ENCODE measurements around the gene TSHZ2.

TSHZ2 gene

DNA sequence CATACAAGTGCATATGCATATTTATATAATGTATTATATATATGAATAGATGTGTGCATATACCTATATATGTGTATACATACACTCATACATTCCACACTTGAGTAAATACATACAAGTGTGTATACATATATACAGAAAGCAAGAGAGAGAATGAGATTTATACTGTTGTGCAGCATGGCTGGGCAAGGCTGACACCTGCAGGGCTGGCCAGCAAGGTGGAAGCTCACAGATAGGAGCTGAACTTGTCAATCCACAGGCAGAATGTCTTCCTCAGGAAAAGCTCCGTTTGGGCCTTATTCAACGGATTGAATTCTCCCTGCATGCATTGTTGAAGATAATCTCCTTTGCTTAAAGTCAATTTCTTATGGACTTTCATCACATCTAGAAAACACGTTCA lies 364.7 kb downstream of the TSHZ2 start:
- Histone ChIP-seq H3K27me3 (ENCODE audit: insufficient read depth, low read depth) (no peaks in the 10 kb centered on the region), H3K4me3 (IDR thresholded peaks at IDR 0.05; ENCODE audit: insufficient read depth, low read depth, low read length) (no peak overlapping the region), H3K36me3 (ENCODE audit: insufficient read depth) (no peaks in the 10 kb centered on the region), H4K20me1 (ENCODE audit: insufficient read depth) (no peaks in the 10 kb centered on the region), H3K9ac (no peak overlapping the region), H2AFZ (ENCODE audit: low read depth) (no peak overlapping the region), H3K4me1 (ENCODE audit: low read depth, poor library complexity, severe bottlenecking) (no peaks in the 10 kb centered on the region), H3K79me2 (ENCODE audit: insufficient read depth, low read depth) (no peaks in the 10 kb centered on the region), H3K27ac (no peak overlapping the region), H3K4me2 (no peak overlapping the region)
- TF ChIP-seq, protein P1, sequence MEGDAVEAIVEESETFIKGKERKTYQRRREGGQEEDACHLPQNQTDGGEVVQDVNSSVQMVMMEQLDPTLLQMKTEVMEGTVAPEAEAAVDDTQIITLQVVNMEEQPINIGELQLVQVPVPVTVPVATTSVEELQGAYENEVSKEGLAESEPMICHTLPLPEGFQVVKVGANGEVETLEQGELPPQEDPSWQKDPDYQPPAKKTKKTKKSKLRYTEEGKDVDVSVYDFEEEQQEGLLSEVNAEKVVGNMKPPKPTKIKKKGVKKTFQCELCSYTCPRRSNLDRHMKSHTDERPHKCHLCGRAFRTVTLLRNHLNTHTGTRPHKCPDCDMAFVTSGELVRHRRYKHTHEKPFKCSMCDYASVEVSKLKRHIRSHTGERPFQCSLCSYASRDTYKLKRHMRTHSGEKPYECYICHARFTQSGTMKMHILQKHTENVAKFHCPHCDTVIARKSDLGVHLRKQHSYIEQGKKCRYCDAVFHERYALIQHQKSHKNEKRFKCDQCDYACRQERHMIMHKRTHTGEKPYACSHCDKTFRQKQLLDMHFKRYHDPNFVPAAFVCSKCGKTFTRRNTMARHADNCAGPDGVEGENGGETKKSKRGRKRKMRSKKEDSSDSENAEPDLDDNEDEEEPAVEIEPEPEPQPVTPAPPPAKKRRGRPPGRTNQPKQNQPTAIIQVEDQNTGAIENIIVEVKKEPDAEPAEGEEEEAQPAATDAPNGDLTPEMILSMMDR (conservative IDR thresholded peaks at IDR 0.05; ENCODE audit: low read depth, low read length) = no peak

DNA sequence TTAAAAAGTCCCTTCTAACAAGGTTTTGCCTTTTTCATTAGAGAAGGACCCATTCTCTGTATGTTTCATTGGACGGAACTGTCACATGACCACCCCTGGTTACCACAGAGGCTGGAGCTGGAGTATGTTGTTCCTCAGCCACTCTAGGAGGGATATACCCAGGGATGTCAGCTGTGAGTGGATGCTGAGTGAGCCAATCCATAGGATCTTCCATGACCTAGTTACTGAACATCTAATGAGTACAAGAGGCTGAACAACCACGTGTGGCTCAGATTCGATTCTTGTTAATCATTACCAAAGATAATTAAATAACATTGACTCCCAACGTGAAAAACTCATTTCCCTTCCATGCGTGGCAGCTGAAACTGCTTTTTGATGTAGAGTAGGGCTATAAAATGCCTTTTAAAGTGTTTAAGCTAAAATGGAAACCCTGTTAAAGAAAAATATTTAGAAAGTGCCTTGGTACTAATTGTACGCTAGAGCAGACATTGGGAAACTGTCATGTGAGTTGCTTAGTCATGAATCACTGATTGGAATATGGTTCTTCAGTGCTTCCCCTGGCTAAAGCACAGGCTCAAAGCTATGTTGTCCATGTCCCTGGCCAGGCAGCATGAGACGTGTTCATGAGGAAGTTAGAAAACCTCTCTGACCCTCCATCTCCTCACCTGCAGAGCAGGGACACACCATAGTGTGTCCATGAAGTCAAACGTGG lies 365.4 kb downstream of the TSHZ2 start:
- no peak overlapping the region for H3K4me2 ChIP-seq
- H2AFZ ChIP-seq (ENCODE audit: low read depth) = no peak overlapping the region

DNA sequence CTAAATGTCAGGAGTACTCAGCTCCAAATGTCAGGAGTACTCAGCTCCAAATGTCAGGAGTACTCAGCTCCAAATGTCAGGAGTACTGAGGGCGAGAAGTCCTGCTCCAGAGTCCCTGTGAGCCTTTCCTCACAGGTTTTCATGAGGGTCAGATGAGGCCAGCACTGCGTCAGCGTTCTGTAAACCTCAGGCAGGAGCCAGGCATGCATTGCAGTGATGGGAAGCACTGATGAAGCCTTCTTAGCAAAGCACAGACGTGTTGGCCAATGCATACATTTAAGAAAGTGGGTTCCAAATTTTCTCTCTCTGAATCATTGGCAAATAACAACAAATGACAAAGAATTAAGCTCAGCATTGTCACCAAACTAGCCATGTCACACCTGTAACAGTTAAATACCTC lies 366.6 kb downstream of the TSHZ2 start:
- no peak overlapping the region for H3K27ac ChIP-seq
- H3K4me3 ChIP-seq (IDR thresholded peaks at IDR 0.05; ENCODE audit: insufficient read depth, low read depth, low read length) = no peak overlapping the region
- H3K9ac ChIP-seq = no peak overlapping the region
- no peaks in the 10 kb centered on the region for H3K36me3 ChIP-seq (ENCODE audit: insufficient read depth)
- no peaks in the 10 kb centered on the region for H4K20me1 ChIP-seq (ENCODE audit: insufficient read depth)
- TF ChIP-seq, protein P1 (conservative IDR thresholded peaks at IDR 0.05; ENCODE audit: low read depth, low read length) = no peak
- no peaks in the 10 kb centered on the region for H3K79me2 ChIP-seq (ENCODE audit: insufficient read depth, low read depth)
- H3K27me3 ChIP-seq (ENCODE audit: insufficient read depth, low read depth) = no peaks in the 10 kb centered on the region
- no peaks in the 10 kb centered on the region for H3K4me1 ChIP-seq (ENCODE audit: low read depth, poor library complexity, severe bottlenecking)
- H2AFZ ChIP-seq (ENCODE audit: low read depth) = no peak overlapping the region
- no peak overlapping the region for H3K4me2 ChIP-seq

More for the DNA sequence above, 365.4 kb downstream of the TSHZ2 start:
- Histone ChIP-seq H4K20me1 (ENCODE audit: insufficient read depth) (no peaks in the 10 kb centered on the region), H3K27ac (no peak overlapping the region), H3K36me3 (ENCODE audit: insufficient read depth) (no peaks in the 10 kb centered on the region), H3K9ac (no peak overlapping the region), H3K79me2 (ENCODE audit: insufficient read depth, low read depth) (no peaks in the 10 kb centered on the region), H3K4me1 (ENCODE audit: low read depth, poor library complexity, severe bottlenecking) (no peaks in the 10 kb centered on the region), H3K27me3 (ENCODE audit: insufficient read depth, low read depth) (no peaks in the 10 kb centered on the region), H3K4me3 (IDR thresholded peaks at IDR 0.05; ENCODE audit: insufficient read depth, low read depth, low read length) (no peak overlapping the region)
- TF ChIP-seq, protein P1 (conservative IDR thresholded peaks at IDR 0.05; ENCODE audit: low read depth, low read length) = no peak

DNA sequence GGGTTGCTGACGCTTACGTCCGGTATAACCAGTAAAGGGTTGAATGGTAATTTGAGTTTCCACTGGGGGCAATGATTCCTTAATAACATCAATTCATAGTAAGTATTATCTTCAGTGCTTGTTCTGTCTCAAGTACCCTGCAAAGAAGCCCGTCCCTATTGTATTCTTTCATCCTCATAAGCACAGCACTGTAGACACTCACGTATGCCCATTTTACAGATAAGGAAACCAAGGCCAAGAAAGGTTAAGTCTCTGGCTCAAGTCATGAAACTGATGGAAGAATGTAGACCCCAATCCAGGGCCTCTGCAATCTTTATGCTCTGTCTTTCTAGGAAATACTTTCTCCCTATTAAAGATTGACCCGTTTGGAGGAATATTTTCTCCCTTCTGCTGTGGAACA lies 370.3 kb downstream of the TSHZ2 start:
- H2AFZ ChIP-seq (ENCODE audit: low read depth) = no peak overlapping the region
- H3K4me3 ChIP-seq (IDR thresholded peaks at IDR 0.05; ENCODE audit: insufficient read depth, low read depth, low read length) = no peak overlapping the region
- H4K20me1 ChIP-seq (ENCODE audit: insufficient read depth) = no peaks in the 10 kb centered on the region
- no peak overlapping the region for H3K9ac ChIP-seq
- H3K4me1 ChIP-seq (ENCODE audit: low read depth, poor library complexity, severe bottlenecking) = no peaks in the 10 kb centered on the region
- H3K27me3 ChIP-seq (ENCODE audit: insufficient read depth, low read depth) = no peaks in the 10 kb centered on the region
- no peaks in the 10 kb centered on the region for H3K36me3 ChIP-seq (ENCODE audit: insufficient read depth)
- H3K4me2 ChIP-seq = no peak overlapping the region
- TF ChIP-seq, protein P1 (conservative IDR thresholded peaks at IDR 0.05; ENCODE audit: low read depth, low read length) = no peak
- H3K27ac ChIP-seq = no peak overlapping the region
- no peaks in the 10 kb centered on the region for H3K79me2 ChIP-seq (ENCODE audit: insufficient read depth, low read depth)
